ENCODE data around the gene NDUFC2. TPM values are rescaled to one million over a fixed set of nuclear protein-coding genes. Genes with fewer than 3 reads are reported as not detected.

The NDUFC2 gene
- total and polyA plus RNA-seq, 2 of the 13 experiments (the other 11 are each of a cell fraction or from before 2014, with no cell fraction given): 256 to 363 TPM

DNA sequence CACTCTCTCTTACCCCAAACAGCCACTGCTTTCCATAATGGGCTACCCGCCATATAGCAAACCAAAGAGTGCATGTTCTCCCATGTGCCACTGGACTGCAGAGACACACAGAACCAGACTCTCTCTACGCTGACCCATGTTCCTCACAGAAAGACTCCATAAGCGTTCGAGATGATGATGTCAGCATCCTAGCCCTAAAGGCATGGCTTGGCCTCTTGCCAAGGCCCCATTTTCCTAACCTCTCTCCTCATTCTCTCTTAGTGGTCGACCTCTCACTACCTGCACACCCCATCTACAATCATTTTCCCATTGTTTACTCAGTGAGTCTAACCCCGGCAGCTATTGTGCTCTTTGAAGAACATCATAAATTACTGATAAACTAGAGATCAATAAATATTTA, 4.9 kb downstream of the NDUFC2 start (continued):
- TF ChIP-seq KLF16 (CRISPR knock-in tag; IDR thresholded peaks at IDR 0.05) (no peak), ZNF777 (CRISPR knock-in tag; IDR thresholded peaks at IDR 0.05) (no peak), PHB2 (IDR thresholded peaks at IDR 0.05; ENCODE audit: partially characterized antibody) (no peak), ZBTB1 (CRISPR knock-in tag; IDR thresholded peaks at IDR 0.05; ENCODE audit: borderline replicate concordance) (no peak), SALL1 (CRISPR knock-in tag; IDR thresholded peaks at IDR 0.05) (0 out of 2 replicates have a peak, but pooled peaks have one; percentile 31), SP1 (IDR thresholded peaks at IDR 0.05) (no peak), SP1 (CRISPR knock-in tag; IDR thresholded peaks at IDR 0.05) (no peak), ATF7 (IDR thresholded peaks at IDR 0.05) (no peak), ATF7 (CRISPR knock-in tag; IDR thresholded peaks at IDR 0.05) (no peak), SRY (CRISPR knock-in tag; IDR thresholded peaks at IDR 0.05) (no peak), SPEN (CRISPR knock-in tag; IDR thresholded peaks at IDR 0.05; ENCODE audit: low read depth) (no peak), RAD51 (IDR thresholded peaks at IDR 0.05; ENCODE audit: borderline replicate concordance) (no peak), ZBTB7B (CRISPR knock-in tag; IDR thresholded peaks at IDR 0.05) (0 out of 2 replicates have a peak, but pooled peaks have one; percentile 26)
- TF ChIP-seq, protein P1, sequence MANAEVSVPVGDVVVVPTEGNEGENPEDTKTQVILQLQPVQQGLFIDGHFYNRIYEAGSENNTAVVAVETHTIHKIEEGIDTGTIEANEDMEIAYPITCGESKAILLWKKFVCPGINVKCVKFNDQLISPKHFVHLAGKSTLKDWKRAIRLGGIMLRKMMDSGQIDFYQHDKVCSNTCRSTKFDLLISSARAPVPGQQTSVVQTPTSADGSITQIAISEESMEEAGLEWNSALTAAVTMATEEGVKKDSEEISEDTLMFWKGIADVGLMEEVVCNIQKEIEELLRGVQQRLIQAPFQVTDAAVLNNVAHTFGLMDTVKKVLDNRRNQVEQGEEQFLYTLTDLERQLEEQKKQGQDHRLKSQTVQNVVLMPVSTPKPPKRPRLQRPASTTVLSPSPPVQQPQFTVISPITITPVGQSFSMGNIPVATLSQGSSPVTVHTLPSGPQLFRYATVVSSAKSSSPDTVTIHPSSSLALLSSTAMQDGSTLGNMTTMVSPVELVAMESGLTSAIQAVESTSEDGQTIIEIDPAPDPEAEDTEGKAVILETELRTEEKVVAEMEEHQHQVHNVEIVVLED (CRISPR knock-in tag; IDR thresholded peaks at IDR 0.05; ENCODE audit: borderline replicate concordance): no peak
- TF ChIP-seq, protein P2, sequence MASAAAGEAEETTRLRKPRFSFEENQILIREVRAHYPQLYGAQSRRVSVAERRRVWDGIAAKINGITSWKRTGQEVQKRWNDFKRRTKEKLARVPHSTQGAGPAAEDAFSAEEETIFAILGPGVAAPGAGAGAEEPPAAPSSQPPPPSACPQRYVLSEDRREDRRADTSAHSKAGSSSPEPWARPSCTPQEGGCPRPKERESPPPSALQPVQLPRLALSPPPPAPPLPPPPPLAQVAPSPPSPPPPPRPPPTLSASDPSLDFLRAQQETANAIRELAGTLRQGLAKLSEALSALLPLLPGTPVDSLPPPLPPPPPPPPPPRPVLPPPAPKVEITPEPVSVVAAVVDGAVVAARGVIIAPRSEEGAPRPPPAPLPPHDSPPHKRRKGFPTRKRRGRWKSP (CRISPR knock-in tag; IDR thresholded peaks at IDR 0.05): no peak
- TF ChIP-seq, protein P3, sequence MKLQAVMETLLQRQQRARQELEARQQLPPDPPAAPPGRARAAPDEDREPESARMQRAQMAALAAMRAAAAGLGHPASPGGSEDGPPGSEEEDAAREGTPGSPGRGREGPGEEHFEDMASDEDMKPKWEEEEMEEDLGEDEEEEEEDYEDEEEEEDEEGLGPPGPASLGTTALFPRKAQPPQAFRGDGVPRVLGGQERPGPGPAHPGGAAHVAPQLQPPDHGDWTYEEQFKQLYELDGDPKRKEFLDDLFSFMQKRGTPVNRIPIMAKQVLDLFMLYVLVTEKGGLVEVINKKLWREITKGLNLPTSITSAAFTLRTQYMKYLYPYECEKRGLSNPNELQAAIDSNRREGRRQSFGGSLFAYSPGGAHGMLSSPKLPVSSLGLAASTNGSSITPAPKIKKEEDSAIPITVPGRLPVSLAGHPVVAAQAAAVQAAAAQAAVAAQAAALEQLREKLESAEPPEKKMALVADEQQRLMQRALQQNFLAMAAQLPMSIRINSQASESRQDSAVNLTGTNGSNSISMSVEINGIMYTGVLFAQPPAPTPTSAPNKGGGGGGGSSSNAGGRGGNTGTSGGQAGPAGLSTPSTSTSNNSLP (IDR thresholded peaks at IDR 0.05; ENCODE audit: low read depth, low read length): no peak
- TF ChIP-seq, protein P4, sequence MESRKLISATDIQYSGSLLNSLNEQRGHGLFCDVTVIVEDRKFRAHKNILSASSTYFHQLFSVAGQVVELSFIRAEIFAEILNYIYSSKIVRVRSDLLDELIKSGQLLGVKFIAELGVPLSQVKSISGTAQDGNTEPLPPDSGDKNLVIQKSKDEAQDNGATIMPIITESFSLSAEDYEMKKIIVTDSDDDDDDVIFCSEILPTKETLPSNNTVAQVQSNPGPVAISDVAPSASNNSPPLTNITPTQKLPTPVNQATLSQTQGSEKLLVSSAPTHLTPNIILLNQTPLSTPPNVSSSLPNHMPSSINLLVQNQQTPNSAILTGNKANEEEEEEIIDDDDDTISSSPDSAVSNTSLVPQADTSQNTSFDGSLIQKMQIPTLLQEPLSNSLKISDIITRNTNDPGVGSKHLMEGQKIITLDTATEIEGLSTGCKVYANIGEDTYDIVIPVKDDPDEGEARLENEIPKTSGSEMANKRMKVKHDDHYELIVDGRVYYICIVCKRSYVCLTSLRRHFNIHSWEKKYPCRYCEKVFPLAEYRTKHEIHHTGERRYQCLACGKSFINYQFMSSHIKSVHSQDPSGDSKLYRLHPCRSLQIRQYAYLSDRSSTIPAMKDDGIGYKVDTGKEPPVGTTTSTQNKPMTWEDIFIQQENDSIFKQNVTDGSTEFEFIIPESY (CRISPR knock-in tag; IDR thresholded peaks at IDR 0.05): 0 out of 2 replicates have a peak, but pooled peaks have one; percentile 10
- TF ChIP-seq, protein P5, sequence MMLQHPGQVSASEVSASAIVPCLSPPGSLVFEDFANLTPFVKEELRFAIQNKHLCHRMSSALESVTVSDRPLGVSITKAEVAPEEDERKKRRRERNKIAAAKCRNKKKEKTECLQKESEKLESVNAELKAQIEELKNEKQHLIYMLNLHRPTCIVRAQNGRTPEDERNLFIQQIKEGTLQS (CRISPR knock-in tag; IDR thresholded peaks at IDR 0.05): 0 out of 2 replicates have a peak, but pooled peaks have one; percentile 20
